Endothelial cell (in vitro differentiated cells): Measurements from ENCODE around the gene DPYD. TPM values are rescaled to one million over a fixed set of nuclear protein-coding genes. Genes with fewer than 3 reads are reported as not detected.
A peak's percentile ranks its signal among the peaks of the same experiment; 100 is the strongest.

ENCODE experiments used
- DNase-seq: peaks from one replicate; pipeline ENCODE4 v3.0.0; 2021; ENCODE audit warnings: low spot score
- H3K27ac Mint-ChIP-seq: one replicate; pipeline ENCODE4 v1.8.0; 2021; ENCODE audit warnings: mixed read lengths, inconsistent platforms; ENCODE audit not compliant: unreplicated experiment
- H3K27me3 Mint-ChIP-seq: one replicate; pipeline ENCODE4 v1.8.0; 2021; ENCODE audit warnings: mild to moderate bottlenecking, moderate library complexity, mixed read lengths, inconsistent platforms; ENCODE audit not compliant: unreplicated experiment
- H3K36me3 Mint-ChIP-seq: one replicate; pipeline ENCODE4 v1.8.0; 2021; ENCODE audit warnings: mild to moderate bottlenecking, low read depth, mixed read lengths, inconsistent platforms; ENCODE audit not compliant: unreplicated experiment
- H3K4me1 Mint-ChIP-seq: one replicate; pipeline ENCODE4 v1.8.0; 2021; ENCODE audit warnings: mild to moderate bottlenecking, mixed read lengths, inconsistent platforms; ENCODE audit not compliant: unreplicated experiment
- H3K4me3 Mint-ChIP-seq: one replicate; pipeline ENCODE4 v1.8.0; 2021; ENCODE audit warnings: mild to moderate bottlenecking, mixed read lengths, inconsistent platforms; ENCODE audit not compliant: unreplicated experiment
- H3K9me3 Mint-ChIP-seq: one replicate; pipeline ENCODE4 v1.8.0; 2021; ENCODE audit warnings: mixed read lengths, inconsistent platforms; ENCODE audit not compliant: unreplicated experiment
- CTCF ChIP-seq: fragments of 200-600 bp; sonication (generic); IDR thresholded peaks from one replicate; pipeline ENCODE4 v1.5.0; 2021; ENCODE audit warnings: antibody characterized with exemption; ENCODE audit not compliant: unreplicated experiment
- total RNA-seq: library from RNA; stranded (reverse); fragmentation: NEBNext Ultra II Directional; extraction: Animal tissue kit (Norgen Biotek cat#: 25700); gene quantifications from one replicate; pipeline ENCODE4 v1.2.1, GENCODE V29; 2021; ENCODE audit not compliant: unreplicated experiment

Gene DPYD
- total RNA-seq, 1 donor from 2014 or later: 3.4 TPM

DNA sequence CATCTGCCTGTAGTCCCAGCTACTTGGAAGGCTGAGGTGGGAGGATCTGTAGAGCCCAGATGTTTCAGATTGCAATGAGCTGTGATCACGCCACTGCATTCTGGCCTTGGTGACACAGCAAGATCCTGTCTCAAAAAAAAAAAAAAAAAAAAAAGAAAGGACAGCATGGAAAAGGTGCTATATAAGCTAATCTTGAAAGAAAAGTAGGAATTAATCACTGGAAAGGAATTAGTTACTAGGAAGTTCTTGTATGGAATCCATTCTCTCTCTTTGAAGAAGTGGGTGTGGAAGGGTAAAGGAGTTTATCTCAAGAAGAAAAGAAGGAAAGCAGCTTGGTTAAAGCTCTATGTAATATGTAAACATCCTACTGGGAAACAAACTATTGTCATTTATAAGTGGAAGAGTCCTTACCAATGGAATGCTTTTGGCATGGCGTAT is 339.2 kb downstream of the DPYD start:
- TF ChIP-seq CTCF: no peak
- Mint-ChIP-seq H3K27me3 (no peaks in the 10 kb centered on the region), H3K9me3 (no peaks in the 10 kb centered on the region), H3K4me3 (no peak overlapping the region), H3K27ac (peak overlapping the region; percentile 16), H3K36me3 (no peaks in the 10 kb centered on the region), H3K4me1 (peaks cover 8% of the 10 kb centered on the region)
- no peak for DNase-seq

- H3K4me3 Mint-ChIP-seq: no peak overlapping the region
- no peaks in the 10 kb centered on the region for H3K9me3 Mint-ChIP-seq
- no peak overlapping the region for H3K27ac Mint-ChIP-seq
- H3K36me3 Mint-ChIP-seq: no peaks in the 10 kb centered on the region
- H3K27me3 Mint-ChIP-seq: no peaks in the 10 kb centered on the region
- TF ChIP-seq CTCF: no peak
- DNase-seq: no peak
- peaks cover 8% of the 10 kb centered on the region for H3K4me1 Mint-ChIP-seq
Observed at GRCh38 chr1:97577613-97578012, 343.2 kb downstream of the DPYD start.

- DNase-seq: no peak
- Mint-ChIP-seq H3K4me1 (no peaks in the 10 kb centered on the region), H3K27ac (no peak overlapping the region), H3K36me3 (no peaks in the 10 kb centered on the region), H3K27me3 (no peaks in the 10 kb centered on the region), H3K9me3 (no peaks in the 10 kb centered on the region), H3K4me3 (no peak overlapping the region)
- no peak for TF ChIP-seq CTCF
Observed at GRCh38 chr1:97573553-97573952, 347.3 kb downstream of the DPYD start.

DNA sequence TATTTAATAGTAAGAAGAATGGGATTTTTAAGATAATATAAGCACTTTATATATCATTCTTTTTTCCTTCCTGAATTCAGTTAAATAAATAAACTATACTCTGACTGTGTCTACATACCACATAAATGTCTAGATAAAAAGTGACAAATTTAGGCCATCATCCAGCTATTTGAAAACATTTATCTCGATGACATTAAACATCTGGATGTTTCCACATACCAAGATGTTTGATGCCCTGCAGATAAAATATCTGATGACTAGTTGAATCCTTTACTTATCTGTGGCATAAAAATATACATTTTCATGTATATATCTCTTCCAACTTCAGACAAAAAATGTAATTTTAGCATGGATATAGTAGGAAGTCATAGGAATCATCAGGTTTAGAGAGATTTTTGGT is 348.3 kb downstream of the DPYD start:
- no peak for TF ChIP-seq CTCF
- no peak overlapping the region for H3K4me3 Mint-ChIP-seq
- no peak for DNase-seq
- H3K9me3 Mint-ChIP-seq: no peaks in the 10 kb centered on the region
- H3K4me1 Mint-ChIP-seq: no peaks in the 10 kb centered on the region
- H3K27ac Mint-ChIP-seq: no peak overlapping the region
- no peaks in the 10 kb centered on the region for H3K36me3 Mint-ChIP-seq
- H3K27me3 Mint-ChIP-seq: no peaks in the 10 kb centered on the region

DNA sequence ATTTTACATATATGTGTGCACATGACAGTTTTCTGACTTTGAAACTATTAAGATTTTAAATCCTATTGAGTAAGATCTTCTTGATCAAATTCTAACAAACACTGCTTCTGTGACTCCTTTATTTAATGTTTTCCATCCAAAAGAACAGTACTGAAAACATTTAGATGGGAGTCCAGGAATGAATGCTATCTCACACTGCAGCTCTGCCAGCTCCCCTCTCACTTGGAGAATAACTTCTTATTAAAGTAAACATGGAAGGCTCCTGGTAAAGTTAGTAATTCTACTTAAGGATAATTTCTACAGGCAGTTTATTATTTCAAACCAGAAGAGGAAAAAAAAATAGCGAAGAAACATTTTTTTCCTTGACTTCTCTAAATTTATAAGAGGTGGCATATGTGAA is 349.1 kb downstream of the DPYD start:
- no peaks in the 10 kb centered on the region for H3K36me3 Mint-ChIP-seq
- peaks cover 2% of the 10 kb centered on the region for H3K4me1 Mint-ChIP-seq
- no peak overlapping the region for H3K27ac Mint-ChIP-seq
- H3K27me3 Mint-ChIP-seq: no peaks in the 10 kb centered on the region
- H3K4me3 Mint-ChIP-seq: no peak overlapping the region
- TF ChIP-seq CTCF: no peak
- H3K9me3 Mint-ChIP-seq: no peaks in the 10 kb centered on the region
- DNase-seq: no peak
